Gastroesophageal sphincter (tissue), 4 donors: ENCODE results near the gene GSC. TPM values are rescaled to one million over a fixed set of nuclear protein-coding genes. Genes with fewer than 3 reads are reported as not detected.

Source experiments
- ATAC-seq: fragments of 150-250 bp; one replicate; pipeline ENCODE4 v1.9.1; 2016; ENCODE audit warnings: mild to moderate bottlenecking, moderate library complexity
- H3K27ac ChIP-seq, 4 donors: fragments of 200-600 bp; sonication (generic) in 3 of 4; 1 replicate in 3 of 4; 2 replicates in 1 of 4; pipeline ENCODE4 v1.5.1; 2016 to 2019
- H3K27me3 ChIP-seq: fragments of 200-600 bp; sonication (generic); one replicate; pipeline ENCODE4 v1.5.1; 2019
- H3K36me3 ChIP-seq, 2 donors: fragments of 200-600 bp; sonication (generic); one replicate each; pipeline ENCODE4 v1.5.1; 2019; ENCODE audit warnings: control low read depth in 1 of 2
- H3K4me1 ChIP-seq, 3 donors: fragments of 200-600 bp; sonication (generic); 1 replicate in 2 of 3; 2 replicates in 1 of 3; pipeline ENCODE4 v1.5.1; 2016 to 2019; ENCODE audit warnings: control low read depth in 2 of 3
- H3K4me3 ChIP-seq, 2 donors: fragments of 200-600 bp; sonication (generic); one replicate each; pipeline ENCODE4 v1.5.1; 2019; ENCODE audit warnings: mild to moderate bottlenecking in 1 of 2, moderate library complexity in 1 of 2
- H3K9me3 ChIP-seq, 3 donors: fragments of 200-600 bp; sonication (generic); one replicate each; pipeline ENCODE4 v1.5.1; 2017 to 2019; ENCODE audit warnings: control low read depth in 2 of 3
- EP300 ChIP-seq: sonication (generic); formaldehyde crosslinking; IDR thresholded peaks from one replicate; pipeline ENCODE4 v1.6.1; 2017; ENCODE audit warnings: antibody characterized with exemption, mild to moderate bottlenecking
- POLR2A ChIP-seq, 2 donors: fragments of 450-650 bp; IDR thresholded peaks; one replicate each; pipeline ENCODE4 v1.6.1; 2017; ENCODE audit warnings: antibody characterized with exemption in 2 of 2, mild to moderate bottlenecking in 2 of 2, moderate library complexity in 1 of 2
- POLR2AphosphoS5 ChIP-seq: sonication (generic); formaldehyde crosslinking; IDR thresholded peaks from one replicate; pipeline ENCODE4 v1.6.1; 2017; ENCODE audit warnings: antibody characterized with exemption
- WGBS, 2 donors: methylation state at CpG; one replicate each; pipeline ENCODE4 v1.1.5; 2018; ENCODE audit warnings: low coverage in 1 of 2; 5-methylcytosine and 5-hydroxymethylcytosine counted together
- total RNA-seq, 4 donors: library from RNA; depleted of rRNA; stranded (reverse); fragments of >200 nt; gene quantifications; one replicate each; pipeline ENCODE4 v1.1.0, GENCODE V29; 2016
- TF ChIP-seq, protein P1 (sequence below), 4 experiments: fragments of 200-600 bp in 2 of 4; fragments of 450-650 bp in 2 of 4; sonication (generic) in 1 of 4; IDR thresholded peaks; one replicate each; pipeline ENCODE4 v1.5.1; 2017 to 2019; ENCODE audit warnings: antibody characterized with exemption in 4 of 4, mild to moderate bottlenecking in 2 of 4, moderate library complexity in 2 of 4

Gene GSC
- total RNA-seq = 1 to 10 TPM in 1 of 4 donors, not detected in 3; 3.5 TPM

DNA sequence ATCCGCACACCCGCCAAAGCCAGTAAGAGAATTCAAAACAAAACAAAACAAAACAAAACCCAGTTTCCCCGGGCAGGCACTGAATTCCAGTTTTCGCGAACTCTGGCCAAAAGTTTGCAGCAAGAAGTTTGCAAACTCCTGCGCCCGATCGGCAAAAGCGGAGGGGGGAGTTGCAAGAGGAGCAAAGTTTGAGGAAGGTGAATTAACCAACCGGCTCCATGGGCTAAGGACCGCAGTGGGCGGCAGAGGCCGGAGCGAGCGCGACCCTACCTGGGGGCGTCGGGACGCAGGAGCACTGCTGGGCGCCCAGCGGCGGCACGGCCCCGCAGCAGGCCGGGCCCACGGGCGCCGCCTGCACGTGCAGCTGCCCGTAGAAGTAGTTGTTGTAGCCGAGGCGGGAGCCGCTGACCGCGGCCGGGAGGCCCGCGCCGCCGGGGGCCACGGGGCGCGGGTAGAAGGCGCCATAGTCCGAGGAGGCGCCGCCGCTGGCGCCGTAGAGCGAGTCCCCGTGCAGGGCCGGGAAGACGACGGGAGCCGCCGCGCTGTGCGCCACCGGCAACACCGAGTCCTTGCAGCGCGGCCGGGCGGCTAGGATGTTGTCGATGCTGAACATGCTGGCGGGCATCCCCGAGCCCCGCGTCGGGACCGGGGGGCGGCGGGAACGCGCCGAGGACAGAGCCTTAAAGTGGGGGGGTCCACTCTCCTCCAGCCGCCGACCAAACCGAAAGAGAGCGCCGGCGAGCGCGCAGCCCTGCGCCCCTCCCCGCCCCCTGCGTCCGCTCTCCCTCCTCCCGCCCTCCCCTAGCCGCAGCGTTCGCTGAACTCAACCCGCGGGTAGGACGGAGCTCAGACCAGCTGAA lies at the start of gene GSC:
Gene GSC (minus strand): TSS at position 723 of the 860 bp plus-strand sequence. CDS start 98 bp downstream, at position 625.
- ATAC-seq = peak; percentile 72
- H3K27ac ChIP-seq = peak within 1 kb of the TSS in 1 of 4 donors; percentile 36
- TF ChIP-seq, protein P1, sequence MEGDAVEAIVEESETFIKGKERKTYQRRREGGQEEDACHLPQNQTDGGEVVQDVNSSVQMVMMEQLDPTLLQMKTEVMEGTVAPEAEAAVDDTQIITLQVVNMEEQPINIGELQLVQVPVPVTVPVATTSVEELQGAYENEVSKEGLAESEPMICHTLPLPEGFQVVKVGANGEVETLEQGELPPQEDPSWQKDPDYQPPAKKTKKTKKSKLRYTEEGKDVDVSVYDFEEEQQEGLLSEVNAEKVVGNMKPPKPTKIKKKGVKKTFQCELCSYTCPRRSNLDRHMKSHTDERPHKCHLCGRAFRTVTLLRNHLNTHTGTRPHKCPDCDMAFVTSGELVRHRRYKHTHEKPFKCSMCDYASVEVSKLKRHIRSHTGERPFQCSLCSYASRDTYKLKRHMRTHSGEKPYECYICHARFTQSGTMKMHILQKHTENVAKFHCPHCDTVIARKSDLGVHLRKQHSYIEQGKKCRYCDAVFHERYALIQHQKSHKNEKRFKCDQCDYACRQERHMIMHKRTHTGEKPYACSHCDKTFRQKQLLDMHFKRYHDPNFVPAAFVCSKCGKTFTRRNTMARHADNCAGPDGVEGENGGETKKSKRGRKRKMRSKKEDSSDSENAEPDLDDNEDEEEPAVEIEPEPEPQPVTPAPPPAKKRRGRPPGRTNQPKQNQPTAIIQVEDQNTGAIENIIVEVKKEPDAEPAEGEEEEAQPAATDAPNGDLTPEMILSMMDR (IDR thresholded peaks at IDR 0.05) = peak in 1 of 4 experiments; percentile 14
- no peak for TF ChIP-seq POLR2A (IDR thresholded peaks at IDR 0.05)
- H3K27me3 ChIP-seq = peaks cover 100% of the 10 kb centered on the region
- no peaks in the 10 kb centered on the region for H3K9me3 ChIP-seq
- H3K4me1 ChIP-seq = peaks cover 0 to 53% (median 16%) of the 10 kb centered on the region in 3 donors
- WGBS, 2 donors = 0 to 1% methylated on average over 13 to 15 of the region's 96 CpGs
- no peaks in the 10 kb centered on the region for H3K36me3 ChIP-seq
- peak within 1 kb of the TSS; percentile 32 to 59 for H3K4me3 ChIP-seq

DNA sequence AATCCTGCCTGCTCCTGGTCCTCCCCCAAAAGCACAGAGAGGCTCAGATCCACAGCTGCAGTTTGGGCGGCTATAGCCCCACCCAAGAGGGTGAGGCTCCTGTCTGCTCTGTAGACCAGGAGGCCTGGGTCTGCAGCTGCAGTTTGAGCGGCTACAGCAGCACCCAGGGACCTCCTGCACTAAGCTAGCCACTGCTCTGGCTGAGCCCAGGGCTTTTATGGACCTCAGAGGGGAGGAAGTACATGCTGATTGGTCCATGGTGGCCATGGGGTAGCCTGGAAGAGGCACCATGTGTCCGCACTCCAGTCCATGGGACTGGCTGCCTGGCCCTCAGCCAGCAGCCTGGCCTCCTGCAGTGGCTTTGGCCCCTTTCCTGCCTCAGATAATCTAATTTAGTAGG lies 49.6 kb upstream of the GSC start:
- 67% methylated on average over 1 of the region's 3 CpGs; no CpG with 5 or more reads in 1 of the 2 donors for WGBS, 2 donors
- Histone ChIP-seq H3K9me3 (peaks cover 0 to 8% (median 0%) of the 10 kb centered on the region in 3 donors), H3K4me1 (no peaks in the 10 kb centered on the region), H3K27ac (no peak overlapping the region), H3K36me3 (no peaks in the 10 kb centered on the region), H3K27me3 (no peaks in the 10 kb centered on the region), H3K4me3 (no peak overlapping the region)
- TF ChIP-seq, protein P1 (IDR thresholded peaks at IDR 0.05) = no peak
- TF ChIP-seq POLR2A (IDR thresholded peaks at IDR 0.05) (no peak), POLR2AphosphoS5 (no peak), EP300 (no peak)
- no peak for ATAC-seq

DNA sequence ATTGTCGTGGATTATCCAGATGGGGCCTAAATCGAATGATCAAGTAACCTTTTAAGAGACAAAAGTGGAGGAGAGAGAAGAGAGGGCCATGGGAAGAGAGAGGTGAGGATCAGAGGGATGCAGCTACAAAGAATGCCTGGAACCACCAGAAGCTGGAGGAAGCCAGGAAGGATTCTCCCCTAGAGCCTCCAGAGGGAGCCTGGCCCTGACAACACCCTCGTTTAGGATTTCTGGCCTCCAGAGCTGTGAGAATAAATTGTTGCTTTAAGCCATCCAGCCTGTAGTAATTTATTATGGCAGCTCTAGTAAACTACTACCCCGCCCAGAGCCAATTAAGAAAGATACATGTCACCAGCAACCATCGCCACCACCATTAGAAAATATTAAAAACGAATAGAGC lies 46.2 kb upstream of the GSC start:
- Histone ChIP-seq H3K4me3 (no peak overlapping the region), H3K27me3 (no peaks in the 10 kb centered on the region), H3K27ac (no peak overlapping the region), H3K4me1 (no peaks in the 10 kb centered on the region), H3K36me3 (no peaks in the 10 kb centered on the region), H3K9me3 (peaks cover 0 to 8% (median 0%) of the 10 kb centered on the region in 3 donors)
- WGBS, 2 donors = 33 to 34% methylated on average over 6 of the region's 6 CpGs
- no peak for TF ChIP-seq EP300
- TF ChIP-seq, protein P1 (IDR thresholded peaks at IDR 0.05) = peak in 2 of 4 experiments; percentile 29 to 38
- ATAC-seq = no peak

DNA sequence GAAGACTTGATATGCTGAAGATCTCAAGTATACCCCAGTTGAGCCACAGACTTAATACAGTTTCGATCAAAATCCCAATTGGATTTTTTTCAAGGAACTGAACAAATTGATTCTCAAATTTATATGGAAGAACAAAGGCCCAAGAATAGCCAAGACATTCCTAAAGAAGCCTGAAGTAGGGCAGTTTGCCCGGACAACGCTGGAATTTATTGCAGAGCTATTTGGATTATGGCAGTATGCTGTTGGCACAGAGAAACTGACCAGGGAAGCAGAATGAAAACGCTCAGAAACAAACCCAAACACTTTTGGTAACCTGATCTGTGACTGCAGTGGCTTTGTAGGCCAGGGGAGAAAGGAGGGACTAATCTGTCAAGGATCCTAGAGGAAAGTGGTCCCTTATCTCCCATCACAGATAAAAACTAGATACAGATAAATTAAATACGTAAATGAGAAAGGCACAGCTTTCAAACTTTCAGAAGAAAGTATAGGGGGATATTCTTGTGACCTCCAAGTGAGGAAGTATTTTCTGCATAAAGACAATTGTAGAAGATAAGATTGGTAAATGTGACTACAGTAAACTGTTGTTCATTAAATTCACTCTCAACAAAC lies 35.9 kb upstream of the GSC start:
- TF ChIP-seq POLR2A (IDR thresholded peaks at IDR 0.05) (no peak), EP300 (no peak), POLR2AphosphoS5 (no peak)
- TF ChIP-seq, protein P1 (IDR thresholded peaks at IDR 0.05) = no peak
- no peaks in the 10 kb centered on the region for H3K27me3 ChIP-seq
- H3K4me1 ChIP-seq = peaks cover 0 to 22% (median 0%) of the 10 kb centered on the region in 3 donors
- H3K9me3 ChIP-seq = no peaks in the 10 kb centered on the region
- H3K27ac ChIP-seq = peak overlapping the region in 1 of 4 donors; percentile 60
- H3K36me3 ChIP-seq = no peaks in the 10 kb centered on the region
- ATAC-seq = no peak
- 14 to 28% methylated on average over 3 to 5 of the region's 5 CpGs for WGBS, 2 donors
- H3K4me3 ChIP-seq = no peak overlapping the region
